ENCODE data around the gene EMX2. TPM values are rescaled to one million over a fixed set of nuclear protein-coding genes. Genes with fewer than 3 reads are reported as not detected.
"Not testable (repeated sequence)": the region's sequence is repeated elsewhere in the genome, so short reads cannot be mapped to it uniquely, and the experiment has no call there.

The EMX2 gene
- total RNA-seq, 1 experiment from 2014 or later: not detected

- Histone ChIP-seq H3K79me2 (ENCODE audit: low read length) (no peaks in the 10 kb centered on the region), H3K27me3 (ENCODE audit: low read length) (no peaks in the 10 kb centered on the region), H3K9ac (ENCODE audit: low read length) (no peak overlapping the region), H4K20me1 (ENCODE audit: insufficient read depth, low read depth, low read length) (no peaks in the 10 kb centered on the region), H3K4me1 (ENCODE audit: low read length) (no peaks in the 10 kb centered on the region), H3K9me2 (replicated peaks; ENCODE audit: insufficient read depth, low read length) (no peaks in the 10 kb centered on the region), H2AFZ (ENCODE audit: low read length) (no peak overlapping the region), H3K4me3 (ENCODE audit: low read length) (no peak overlapping the region), H3K27ac (ENCODE audit: low read length) (no peak overlapping the region), H3K9me3 (ENCODE audit: low read length) (no peaks in the 10 kb centered on the region), H3K4me2 (ENCODE audit: low read depth, low read length, poor library complexity, severe bottlenecking) (no peak overlapping the region), H3K36me3 (ENCODE audit: insufficient read depth, low read length) (no peaks in the 10 kb centered on the region)
- DNase-seq: no peak
Measured at GRCh38 chr10:117568334-117568733, 25.8 kb downstream of the EMX2 start.

GRCh38 chr10:117569610-117570390 lies 27.3 kb downstream of the EMX2 start:
- Histone ChIP-seq H3K27me3 (ENCODE audit: low read length) (no peaks in the 10 kb centered on the region), H3K9me3 (ENCODE audit: low read length) (no peaks in the 10 kb centered on the region), H3K9ac (ENCODE audit: low read length) (no peak overlapping the region), H3K9me2 (replicated peaks; ENCODE audit: insufficient read depth, low read length) (no peaks in the 10 kb centered on the region), H3K27ac (ENCODE audit: low read length) (no peak overlapping the region), H2AFZ (ENCODE audit: low read length) (no peak overlapping the region), H3K4me1 (ENCODE audit: low read length) (no peaks in the 10 kb centered on the region), H3K4me2 (ENCODE audit: low read depth, low read length, poor library complexity, severe bottlenecking) (no peak overlapping the region), H3K79me2 (ENCODE audit: low read length) (no peaks in the 10 kb centered on the region), H3K36me3 (ENCODE audit: insufficient read depth, low read length) (no peaks in the 10 kb centered on the region), H4K20me1 (ENCODE audit: insufficient read depth, low read depth, low read length) (no peaks in the 10 kb centered on the region), H3K4me3 (ENCODE audit: low read length) (no peak overlapping the region)
- DNase-seq: no peak

- DNase-seq: no peak
- no peaks in the 10 kb centered on the region for H3K4me1 ChIP-seq (ENCODE audit: low read length)
Measured at GRCh38 chr10:117570880-117571279, 28.3 kb downstream of the EMX2 start.

GRCh38 chr10:117574498-117575146 lies 32.1 kb downstream of the EMX2 start:
- DNase-seq: no peak
- no peaks in the 10 kb centered on the region for H3K9me2 ChIP-seq (replicated peaks; ENCODE audit: insufficient read depth, low read length)
- H3K27ac ChIP-seq (ENCODE audit: low read length): no peak overlapping the region
- H3K79me2 ChIP-seq (ENCODE audit: low read length): no peaks in the 10 kb centered on the region
- H3K27me3 ChIP-seq (ENCODE audit: low read length): no peaks in the 10 kb centered on the region
- no peaks in the 10 kb centered on the region for H4K20me1 ChIP-seq (ENCODE audit: insufficient read depth, low read depth, low read length)
- no peaks in the 10 kb centered on the region for H3K36me3 ChIP-seq (ENCODE audit: insufficient read depth, low read length)
- H3K4me2 ChIP-seq (ENCODE audit: low read depth, low read length, poor library complexity, severe bottlenecking): no peak overlapping the region
- H2AFZ ChIP-seq (ENCODE audit: low read length): no peak overlapping the region
- H3K9me3 ChIP-seq (ENCODE audit: low read length): no peaks in the 10 kb centered on the region
- H3K4me1 ChIP-seq (ENCODE audit: low read length): no peaks in the 10 kb centered on the region
- no peak overlapping the region for H3K4me3 ChIP-seq (ENCODE audit: low read length)
- no peak overlapping the region for H3K9ac ChIP-seq (ENCODE audit: low read length)

More at GRCh38 chr10:117570880-117571279, 28.3 kb downstream of the EMX2 start:
- H3K36me3 ChIP-seq (ENCODE audit: insufficient read depth, low read length): no peaks in the 10 kb centered on the region
- H3K9ac ChIP-seq (ENCODE audit: low read length): no peak overlapping the region
- H3K4me2 ChIP-seq (ENCODE audit: low read depth, low read length, poor library complexity, severe bottlenecking): no peak overlapping the region
- no peak overlapping the region for H3K4me3 ChIP-seq (ENCODE audit: low read length)
- H3K27me3 ChIP-seq (ENCODE audit: low read length): no peaks in the 10 kb centered on the region
- H3K79me2 ChIP-seq (ENCODE audit: low read length): no peaks in the 10 kb centered on the region
- H3K27ac ChIP-seq (ENCODE audit: low read length): no peak overlapping the region
- no peak overlapping the region for H2AFZ ChIP-seq (ENCODE audit: low read length)
- no peaks in the 10 kb centered on the region for H4K20me1 ChIP-seq (ENCODE audit: insufficient read depth, low read depth, low read length)
- no peaks in the 10 kb centered on the region for H3K9me3 ChIP-seq (ENCODE audit: low read length)
- no peaks in the 10 kb centered on the region for H3K9me2 ChIP-seq (replicated peaks; ENCODE audit: insufficient read depth, low read length)

GRCh38 chr10:117578490-117578889 lies 35.9 kb downstream of the EMX2 start:
- H3K9me3 ChIP-seq (ENCODE audit: low read length): no peaks in the 10 kb centered on the region
- no peak for DNase-seq
- no peak overlapping the region for H3K9ac ChIP-seq (ENCODE audit: low read length)
- no peaks in the 10 kb centered on the region for H3K9me2 ChIP-seq (replicated peaks; ENCODE audit: insufficient read depth, low read length)
- no peak overlapping the region for H3K4me3 ChIP-seq (ENCODE audit: low read length)
- no peaks in the 10 kb centered on the region for H3K4me1 ChIP-seq (ENCODE audit: low read length)
- no peak overlapping the region for H2AFZ ChIP-seq (ENCODE audit: low read length)
- no peaks in the 10 kb centered on the region for H3K79me2 ChIP-seq (ENCODE audit: low read length)
- H3K4me2 ChIP-seq (ENCODE audit: low read depth, low read length, poor library complexity, severe bottlenecking): no peak overlapping the region
- H3K27me3 ChIP-seq (ENCODE audit: low read length): no peaks in the 10 kb centered on the region
- H3K27ac ChIP-seq (ENCODE audit: low read length): no peak overlapping the region
- H4K20me1 ChIP-seq (ENCODE audit: insufficient read depth, low read depth, low read length): no peaks in the 10 kb centered on the region
- no peaks in the 10 kb centered on the region for H3K36me3 ChIP-seq (ENCODE audit: insufficient read depth, low read length)

- Histone ChIP-seq H3K79me2 (ENCODE audit: low read length) (no peaks in the 10 kb centered on the region), H3K4me3 (ENCODE audit: low read length) (no peak overlapping the region), H3K4me1 (ENCODE audit: low read length) (no peaks in the 10 kb centered on the region), H3K27ac (ENCODE audit: low read length) (no peak overlapping the region), H3K4me2 (ENCODE audit: low read depth, low read length, poor library complexity, severe bottlenecking) (no peak overlapping the region), H4K20me1 (ENCODE audit: insufficient read depth, low read depth, low read length) (no peaks in the 10 kb centered on the region), H3K36me3 (ENCODE audit: insufficient read depth, low read length) (no peaks in the 10 kb centered on the region), H3K9me3 (ENCODE audit: low read length) (no peaks in the 10 kb centered on the region), H2AFZ (ENCODE audit: low read length) (no peak overlapping the region), H3K9me2 (replicated peaks; ENCODE audit: insufficient read depth, low read length) (no peaks in the 10 kb centered on the region), H3K27me3 (ENCODE audit: low read length) (no peaks in the 10 kb centered on the region), H3K9ac (ENCODE audit: low read length) (no peak overlapping the region)
- DNase-seq: no peak
Measured at GRCh38 chr10:117578999-117579590, 36.5 kb downstream of the EMX2 start.

GRCh38 chr10:117581961-117582360 lies 39.4 kb downstream of the EMX2 start:
- Histone ChIP-seq H3K27me3 (ENCODE audit: low read length) (no peaks in the 10 kb centered on the region), H3K4me1 (ENCODE audit: low read length) (no peaks in the 10 kb centered on the region), H3K36me3 (ENCODE audit: insufficient read depth, low read length) (no peaks in the 10 kb centered on the region)

GRCh38 chr10:117584831-117585230 lies 42.3 kb downstream of the EMX2 start:
- not testable (repeated sequence) for H3K79me2 ChIP-seq (ENCODE audit: low read length); H3K4me1 ChIP-seq (ENCODE audit: low read length); H3K9ac ChIP-seq (ENCODE audit: low read length); H3K27ac ChIP-seq (ENCODE audit: low read length); H3K9me3 ChIP-seq (ENCODE audit: low read length); H3K9me2 ChIP-seq (replicated peaks; ENCODE audit: insufficient read depth, low read length); H2AFZ ChIP-seq (ENCODE audit: low read length); H3K4me2 ChIP-seq (ENCODE audit: low read depth, low read length, poor library complexity, severe bottlenecking); DNase-seq; H3K4me3 ChIP-seq (ENCODE audit: low read length); H3K36me3 ChIP-seq (ENCODE audit: insufficient read depth, low read length); H3K27me3 ChIP-seq (ENCODE audit: low read length); H4K20me1 ChIP-seq (ENCODE audit: insufficient read depth, low read depth, low read length)

More at GRCh38 chr10:117581961-117582360, 39.4 kb downstream of the EMX2 start:
- no peak overlapping the region for H3K27ac ChIP-seq (ENCODE audit: low read length)
- no peak for DNase-seq
- H2AFZ ChIP-seq (ENCODE audit: low read length): no peak overlapping the region
- no peak overlapping the region for H3K4me3 ChIP-seq (ENCODE audit: low read length)
- no peaks in the 10 kb centered on the region for H3K9me3 ChIP-seq (ENCODE audit: low read length)
- H3K4me2 ChIP-seq (ENCODE audit: low read depth, low read length, poor library complexity, severe bottlenecking): no peak overlapping the region
- no peaks in the 10 kb centered on the region for H3K79me2 ChIP-seq (ENCODE audit: low read length)
- H3K9ac ChIP-seq (ENCODE audit: low read length): no peak overlapping the region
- no peaks in the 10 kb centered on the region for H4K20me1 ChIP-seq (ENCODE audit: insufficient read depth, low read depth, low read length)
- no peaks in the 10 kb centered on the region for H3K9me2 ChIP-seq (replicated peaks; ENCODE audit: insufficient read depth, low read length)

All from Karpas-422 (cell line).